Stimulated activated naive CD8-positive, alpha-beta T cell treated with anti-CD3 and anti-CD28 coated beads, Interleukin-15, amount 100 ng/mL, for 72 hours (primary cell): Measurements from ENCODE around the gene SRPRA.

Experiments
- ATAC-seq: fragments of 150-1000 bp; cut with Tn5 transposase; 2 replicates; pipeline ENCODE4 v1.10.0; 2021; ENCODE audit warnings: mild to moderate bottlenecking, moderate library complexity
- DNase-seq, 2 donors: peaks; one replicate each; pipeline ENCODE4 v3.0.0; 2021 to 2022
- H3K27ac Mint-ChIP-seq, 2 donors: one replicate each; pipeline ENCODE4 v1.8.0; 2022; ENCODE audit warnings: mild to moderate bottlenecking in 2 of 2, mixed read lengths in 2 of 2, moderate library complexity in 2 of 2
- H3K27me3 Mint-ChIP-seq: one replicate; pipeline ENCODE4 v1.8.0; 2022; ENCODE audit warnings: mixed read lengths
- H3K4me1 Mint-ChIP-seq: one replicate; pipeline ENCODE4 v1.8.0; 2022; ENCODE audit warnings: mild to moderate bottlenecking, mixed read lengths
- H3K4me3 Mint-ChIP-seq, 2 donors: one replicate each; pipeline ENCODE4 v1.8.0; 2022; ENCODE audit warnings: mild to moderate bottlenecking in 2 of 2, mixed read lengths in 2 of 2, moderate library complexity in 1 of 2
- H3K9me3 Mint-ChIP-seq, 2 donors: one replicate each; pipeline ENCODE4 v1.8.0; 2022; ENCODE audit warnings: mixed read lengths in 2 of 2

The SRPRA gene

GRCh38 chr11:126303623-126304456, 35.1 kb upstream of the SRPRA start, which contains the start of gene DCPS:
DCPS (plus strand) TSS chr11:126304060; CDS start chr11:126304081, 21 bp downstream.
- H3K4me3 Mint-ChIP-seq = peak within 1 kb of the TSS; percentile 97 to 99
- H3K27me3 Mint-ChIP-seq = no peaks in the 10 kb centered on the region
- peaks cover 43% of the 10 kb centered on the region for H3K4me1 Mint-ChIP-seq
- H3K9me3 Mint-ChIP-seq = no peaks in the 10 kb centered on the region
- peak within 1 kb of the TSS; percentile 99 for H3K27ac Mint-ChIP-seq
- ATAC-seq (peak; percentile 97), DNase-seq (peak; percentile 89 to 91)

DNA sequence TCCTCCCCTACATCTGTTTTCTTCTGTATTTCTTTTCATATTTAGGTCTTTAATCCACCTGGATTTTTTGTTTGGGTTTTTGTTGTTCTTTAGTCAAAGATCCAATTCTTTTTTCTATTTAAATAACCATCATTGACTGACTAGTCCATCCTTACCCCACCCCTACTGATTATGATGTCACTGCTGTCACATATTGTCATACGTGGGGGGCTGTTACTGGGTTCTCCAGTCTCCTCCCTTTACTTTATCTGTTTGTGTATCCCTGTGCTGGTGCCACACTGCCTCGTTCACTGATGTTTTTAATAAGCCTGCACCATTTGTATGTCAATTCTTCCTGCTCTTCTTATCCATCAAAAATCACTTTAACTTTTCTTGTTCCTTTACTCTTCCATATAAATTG, 28.3 kb upstream of the SRPRA start:
- Mint-ChIP-seq H3K27me3 (no peaks in the 10 kb centered on the region), H3K4me1 (peaks cover 18% of the 10 kb centered on the region), H3K9me3 (no peaks in the 10 kb centered on the region), H3K4me3 (no peak overlapping the region), H3K27ac (peak overlapping the region in 1 of 2 donors; percentile 69)
- no peak for DNase-seq
- ATAC-seq = no peak

GRCh38 chr11:126293726-126294125, 25.0 kb upstream of the SRPRA start:
- H3K4me1 Mint-ChIP-seq = peaks cover 18% of the 10 kb centered on the region
- peak overlapping the region in 1 of 2 donors; percentile 9 for H3K27ac Mint-ChIP-seq
- DNase-seq = no peak
- no peaks in the 10 kb centered on the region for H3K9me3 Mint-ChIP-seq
- ATAC-seq = peak; percentile 45
- H3K27me3 Mint-ChIP-seq = no peaks in the 10 kb centered on the region
- H3K4me3 Mint-ChIP-seq = no peak overlapping the region

DNA sequence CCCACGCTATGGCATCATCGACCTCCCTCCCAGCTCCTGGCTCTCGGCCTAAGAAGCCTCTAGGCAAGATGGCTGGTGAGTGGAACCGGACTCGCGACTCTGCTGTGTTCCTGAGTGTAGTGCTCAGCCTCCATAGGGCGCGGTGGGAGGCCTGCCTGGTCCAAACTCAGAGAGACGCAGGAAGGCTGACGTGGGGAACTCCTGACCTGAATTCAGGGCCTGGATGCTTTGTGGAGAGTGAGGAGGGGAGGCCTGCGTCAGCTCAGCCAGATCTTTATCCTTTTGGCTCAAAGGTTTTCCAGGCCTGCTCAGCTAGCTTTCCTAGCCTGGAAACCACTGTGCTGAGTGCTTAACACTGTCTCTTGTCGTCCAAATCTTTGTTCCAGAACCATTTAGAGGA, 22.2 kb upstream of the SRPRA start:
- DNase-seq (no peak), ATAC-seq (no peak)
- Mint-ChIP-seq H3K4me3 (no peak overlapping the region), H3K4me1 (peaks cover 35% of the 10 kb centered on the region), H3K27ac (no peak overlapping the region), H3K27me3 (no peaks in the 10 kb centered on the region), H3K9me3 (no peaks in the 10 kb centered on the region)

GRCh38 chr11:126288237-126288636, 19.5 kb upstream of the SRPRA start:
- Mint-ChIP-seq H3K4me1 (peaks cover 48% of the 10 kb centered on the region), H3K4me3 (no peak overlapping the region)

GRCh38 chr11:126284829-126285228, 16.1 kb upstream of the SRPRA start:
- H3K9me3 Mint-ChIP-seq = no peaks in the 10 kb centered on the region
- peak overlapping the region in 1 of 2 donors; percentile 80 for H3K27ac Mint-ChIP-seq
- peak; percentile 79 to 86 for DNase-seq
- no peaks in the 10 kb centered on the region for H3K27me3 Mint-ChIP-seq
- H3K4me3 Mint-ChIP-seq = peak overlapping the region; percentile 97 to 98
- peak; percentile 54 for ATAC-seq
- H3K4me1 Mint-ChIP-seq = peaks cover 65% of the 10 kb centered on the region

More at GRCh38 chr11:126288237-126288636, 19.5 kb upstream of the SRPRA start:
- Mint-ChIP-seq H3K9me3 (no peaks in the 10 kb centered on the region), H3K27me3 (no peaks in the 10 kb centered on the region), H3K27ac (no peak overlapping the region)
- ATAC-seq (no peak), DNase-seq (no peak)

GRCh38 chr11:126282736-126283591, 14.3 kb upstream of the SRPRA start, which contains the start of gene TIRAP:
TIRAP (plus strand) TSS chr11:126283093; CDS start chr11:126290895, 7,802 bp downstream.
- ATAC-seq (peak; percentile 80), DNase-seq (peak; percentile 70 to 74)
- Mint-ChIP-seq H3K4me1 (peaks cover 59% of the 10 kb centered on the region), H3K27ac (peak within 1 kb of the TSS; percentile 98 to 99), H3K9me3 (no peaks in the 10 kb centered on the region), H3K4me3 (peak within 1 kb of the TSS; percentile 97 to 98), H3K27me3 (no peaks in the 10 kb centered on the region)

- Mint-ChIP-seq H3K4me1 (peaks cover 58% of the 10 kb centered on the region), H3K4me3 (peak overlapping the region; percentile 97 to 98), H3K9me3 (no peaks in the 10 kb centered on the region), H3K27me3 (no peaks in the 10 kb centered on the region), H3K27ac (peak overlapping the region; percentile 97 to 98)
- peak; percentile 36 to 48 for DNase-seq
- ATAC-seq = peak; percentile 51
Observed at GRCh38 chr11:126282361-126282735, 13.7 kb upstream of the SRPRA start.

DNA sequence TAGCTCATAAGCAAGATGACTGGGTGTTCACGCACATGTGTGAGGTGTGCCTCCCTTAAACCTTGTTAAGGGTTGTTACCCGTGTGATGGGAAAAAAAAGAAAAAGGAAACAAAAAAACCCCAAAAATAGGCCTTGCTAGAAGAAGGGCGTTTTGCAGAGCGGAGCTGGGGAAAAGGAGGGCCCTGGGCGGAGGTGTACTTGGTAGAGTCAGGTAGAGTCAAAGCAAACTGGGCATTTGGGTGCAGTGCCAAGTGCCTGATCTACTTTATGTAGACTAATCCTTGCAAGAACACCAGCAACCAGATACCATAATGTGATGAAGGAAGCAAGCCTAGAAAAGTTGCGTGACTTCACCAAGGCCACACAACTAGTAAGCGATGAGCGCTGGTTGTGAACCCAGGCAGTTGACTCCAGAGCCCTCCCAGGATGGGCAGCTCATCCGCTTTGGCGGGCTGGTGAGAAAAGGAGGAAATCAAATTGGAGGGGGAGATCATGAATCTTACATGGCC, 13.0 kb upstream of the SRPRA start:
- H3K27me3 Mint-ChIP-seq = no peaks in the 10 kb centered on the region
- H3K4me1 Mint-ChIP-seq = peaks cover 54% of the 10 kb centered on the region
- DNase-seq (no peak), ATAC-seq (no peak)
- peak overlapping the region in 1 of 2 donors; percentile 87 for H3K27ac Mint-ChIP-seq
- no peaks in the 10 kb centered on the region for H3K9me3 Mint-ChIP-seq
- H3K4me3 Mint-ChIP-seq = peak overlapping the region; percentile 97 to 98

GRCh38 chr11:126281245-126281644, 12.6 kb upstream of the SRPRA start:
- no peak for DNase-seq
- Mint-ChIP-seq H3K4me1 (peaks cover 52% of the 10 kb centered on the region), H3K27me3 (no peaks in the 10 kb centered on the region), H3K27ac (no peak overlapping the region), H3K9me3 (no peaks in the 10 kb centered on the region), H3K4me3 (peak overlapping the region in 1 of 2 donors; percentile 97)
- no peak for ATAC-seq

DNA sequence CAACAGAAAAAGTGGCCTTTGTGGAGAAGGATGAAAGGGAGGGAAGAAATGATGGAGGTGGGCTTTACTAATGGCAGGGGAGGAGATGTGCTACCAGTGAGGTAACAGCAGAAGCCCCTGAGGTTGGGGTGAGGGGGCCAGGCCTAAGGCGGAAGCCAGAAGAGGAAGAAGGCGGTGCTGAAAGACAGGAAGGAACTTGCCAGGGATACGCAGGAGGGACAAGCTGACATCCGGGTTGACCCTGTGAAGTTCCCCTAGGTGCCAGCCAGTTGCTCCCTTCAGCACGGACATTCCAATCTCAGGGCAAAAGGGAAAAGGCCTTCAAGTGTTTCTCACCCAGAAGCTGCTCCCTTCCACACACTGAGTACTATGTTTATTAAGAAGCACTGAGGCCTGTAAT, 11.9 kb upstream of the SRPRA start:
- ATAC-seq = no peak
- no peak overlapping the region for H3K4me3 Mint-ChIP-seq
- DNase-seq = no peak
- no peaks in the 10 kb centered on the region for H3K27me3 Mint-ChIP-seq
- H3K4me1 Mint-ChIP-seq = peaks cover 52% of the 10 kb centered on the region
- no peaks in the 10 kb centered on the region for H3K9me3 Mint-ChIP-seq
- H3K27ac Mint-ChIP-seq = peak overlapping the region; percentile 71 to 87

GRCh38 chr11:126279191-126279590, 10.5 kb upstream of the SRPRA start:
- no peak overlapping the region for H3K27ac Mint-ChIP-seq

DNA sequence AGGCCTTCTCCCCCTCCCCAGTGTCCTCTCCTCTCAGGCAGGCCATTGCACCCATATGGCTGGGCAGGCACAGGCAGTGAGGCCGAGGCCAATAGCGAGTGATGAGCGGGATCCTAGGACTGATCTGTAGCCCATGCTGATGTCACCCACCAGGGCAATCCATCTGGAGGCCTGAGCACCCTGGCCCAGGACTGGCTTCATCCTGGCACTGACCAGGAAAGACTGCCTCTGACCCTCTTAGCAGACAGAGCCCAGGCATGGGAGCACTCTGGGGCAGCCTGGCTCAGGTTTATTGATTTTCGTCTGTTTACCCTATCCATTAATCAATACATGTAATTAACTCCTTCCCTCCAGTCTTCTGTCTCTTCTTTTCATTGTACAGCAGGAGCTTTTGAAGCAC, 9.1 kb upstream of the SRPRA start:
- no peak overlapping the region for H3K4me3 Mint-ChIP-seq
- no peaks in the 10 kb centered on the region for H3K9me3 Mint-ChIP-seq
- H3K27ac Mint-ChIP-seq = no peak overlapping the region
- DNase-seq (no peak), ATAC-seq (no peak)
- no peaks in the 10 kb centered on the region for H3K27me3 Mint-ChIP-seq
- H3K4me1 Mint-ChIP-seq = peaks cover 36% of the 10 kb centered on the region

More at GRCh38 chr11:126279191-126279590, 10.5 kb upstream of the SRPRA start:
- Mint-ChIP-seq H3K9me3 (no peaks in the 10 kb centered on the region), H3K4me3 (no peak overlapping the region), H3K4me1 (peaks cover 40% of the 10 kb centered on the region), H3K27me3 (no peaks in the 10 kb centered on the region)
- ATAC-seq (no peak), DNase-seq (no peak)

DNA sequence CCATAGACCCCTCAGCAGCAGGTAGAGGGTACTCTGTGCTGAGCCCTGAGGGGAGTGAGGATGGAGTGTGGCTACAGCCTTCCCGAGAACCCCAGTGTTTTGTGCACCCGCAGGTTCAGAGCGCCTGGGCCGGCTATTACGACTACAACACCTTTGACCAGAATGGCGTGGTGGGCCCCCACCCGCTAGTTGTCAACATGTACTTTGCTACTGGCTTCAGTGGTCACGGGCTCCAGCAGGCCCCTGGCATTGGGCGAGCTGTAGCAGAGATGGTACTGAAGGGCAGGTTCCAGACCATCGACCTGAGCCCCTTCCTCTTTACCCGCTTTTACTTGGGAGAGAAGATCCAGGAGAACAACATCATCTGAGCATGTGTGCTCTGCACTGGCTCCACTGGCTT, 8.6 kb upstream of the SRPRA start:
- Mint-ChIP-seq H3K4me1 (peaks cover 33% of the 10 kb centered on the region), H3K4me3 (no peak overlapping the region), H3K27me3 (no peaks in the 10 kb centered on the region), H3K27ac (no peak overlapping the region), H3K9me3 (no peaks in the 10 kb centered on the region)
- ATAC-seq (no peak), DNase-seq (no peak)

- peak; percentile 6 for ATAC-seq
- no peak for DNase-seq
- H3K27ac Mint-ChIP-seq = peak overlapping the region; percentile 99
- H3K4me1 Mint-ChIP-seq = peaks cover 50% of the 10 kb centered on the region
- no peaks in the 10 kb centered on the region for H3K27me3 Mint-ChIP-seq
- H3K4me3 Mint-ChIP-seq = peak overlapping the region; percentile 98 to 99
- H3K9me3 Mint-ChIP-seq = no peaks in the 10 kb centered on the region
Observed at GRCh38 chr11:126268361-126268707, 361 bp downstream of the SRPRA start.
